Activated naive CD8-positive, alpha-beta T cell (primary cell): ENCODE results near the gene CCDC12.

ENCODE experiments used
- H3K27ac Mint-ChIP-seq: one replicate; pipeline ENCODE4 v1.8.0; 2021; ENCODE audit warnings: mixed read lengths
- H3K27me3 Mint-ChIP-seq: one replicate; pipeline ENCODE4 v1.8.0; 2021; ENCODE audit warnings: mixed read lengths
- H3K36me3 Mint-ChIP-seq: one replicate; pipeline ENCODE4 v1.8.0; 2021; ENCODE audit warnings: mixed read lengths
- H3K4me1 Mint-ChIP-seq: one replicate; pipeline ENCODE4 v1.8.0; 2021; ENCODE audit warnings: low read depth, mixed read lengths
- H3K4me3 Mint-ChIP-seq: one replicate; pipeline ENCODE4 v1.8.0; 2021; ENCODE audit warnings: mild to moderate bottlenecking, mixed read lengths
- H3K9me3 Mint-ChIP-seq: one replicate; pipeline ENCODE4 v1.8.0; 2021; ENCODE audit warnings: low read depth, mixed read lengths

Gene CCDC12

DNA sequence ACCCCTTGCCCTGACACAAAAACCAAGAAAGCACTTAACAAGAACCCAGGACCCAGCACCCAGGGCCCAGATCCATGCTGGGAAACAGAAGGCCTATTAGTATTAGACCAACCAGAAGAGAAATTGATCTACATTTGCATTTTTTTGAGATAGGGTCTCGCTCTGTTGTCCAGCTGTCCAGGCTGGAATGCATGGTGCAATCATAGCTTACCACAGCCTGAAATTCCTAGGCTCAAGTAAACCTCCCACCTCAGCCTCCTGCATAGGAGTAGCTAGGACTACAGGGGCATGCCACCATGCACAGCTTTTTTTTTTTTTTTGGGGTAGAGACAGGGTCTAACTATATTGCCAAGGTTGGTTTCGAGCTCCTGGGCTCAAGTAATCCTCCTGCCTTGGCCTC, 26.4 kb downstream of the CCDC12 start:
- Mint-ChIP-seq H3K36me3 (peaks cover 7% of the 10 kb centered on the region), H3K27ac (peak overlapping the region; percentile 50), H3K4me3 (no peak overlapping the region), H3K9me3 (no peaks in the 10 kb centered on the region), H3K4me1 (peaks cover 88% of the 10 kb centered on the region), H3K27me3 (no peaks in the 10 kb centered on the region)

DNA sequence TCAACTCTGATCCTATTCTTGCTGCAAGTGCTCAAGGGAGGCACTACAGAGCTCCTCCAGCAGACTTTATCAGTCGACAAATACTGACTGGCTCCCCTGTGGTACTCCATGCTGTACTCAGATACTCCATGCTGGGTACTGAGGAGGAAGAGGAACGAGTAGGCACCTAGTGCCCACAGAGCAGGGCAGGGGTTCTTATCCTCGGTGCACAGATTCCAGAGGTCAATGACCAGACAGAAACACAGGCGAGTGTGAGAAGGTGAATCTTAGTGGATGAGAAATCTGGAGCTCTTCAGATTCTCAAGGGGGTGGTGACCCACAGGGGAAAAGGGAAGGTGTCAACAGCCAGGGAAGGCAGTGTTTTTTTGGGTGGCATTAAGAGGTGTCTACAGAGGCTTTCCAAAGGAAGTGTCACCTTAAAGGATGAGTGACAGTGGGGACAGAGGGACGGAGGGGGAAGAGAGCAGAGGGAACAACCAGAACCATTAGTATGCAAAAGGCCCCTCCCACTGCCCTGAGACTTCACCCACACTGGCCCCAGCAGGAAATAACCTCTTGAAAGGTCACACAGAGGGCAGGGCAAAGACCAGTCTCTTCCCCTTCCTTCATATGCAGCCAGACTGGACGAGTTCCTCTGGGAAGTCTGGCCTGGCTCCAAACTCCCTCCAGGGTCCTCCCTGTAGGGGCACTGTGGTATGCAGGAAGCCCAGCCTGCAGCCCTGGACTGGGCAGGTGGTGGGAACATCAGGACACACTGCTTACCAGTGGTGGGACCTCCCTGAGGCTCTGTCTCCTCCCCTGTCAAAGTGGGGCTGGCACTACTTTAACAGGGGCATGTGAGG, 27.5 kb downstream of the CCDC12 start:
- Mint-ChIP-seq H3K4me1 (peaks cover 84% of the 10 kb centered on the region), H3K9me3 (no peaks in the 10 kb centered on the region), H3K4me3 (peak overlapping the region; percentile 80), H3K27ac (peak overlapping the region; percentile 86), H3K36me3 (peaks cover 7% of the 10 kb centered on the region), H3K27me3 (no peaks in the 10 kb centered on the region)

DNA sequence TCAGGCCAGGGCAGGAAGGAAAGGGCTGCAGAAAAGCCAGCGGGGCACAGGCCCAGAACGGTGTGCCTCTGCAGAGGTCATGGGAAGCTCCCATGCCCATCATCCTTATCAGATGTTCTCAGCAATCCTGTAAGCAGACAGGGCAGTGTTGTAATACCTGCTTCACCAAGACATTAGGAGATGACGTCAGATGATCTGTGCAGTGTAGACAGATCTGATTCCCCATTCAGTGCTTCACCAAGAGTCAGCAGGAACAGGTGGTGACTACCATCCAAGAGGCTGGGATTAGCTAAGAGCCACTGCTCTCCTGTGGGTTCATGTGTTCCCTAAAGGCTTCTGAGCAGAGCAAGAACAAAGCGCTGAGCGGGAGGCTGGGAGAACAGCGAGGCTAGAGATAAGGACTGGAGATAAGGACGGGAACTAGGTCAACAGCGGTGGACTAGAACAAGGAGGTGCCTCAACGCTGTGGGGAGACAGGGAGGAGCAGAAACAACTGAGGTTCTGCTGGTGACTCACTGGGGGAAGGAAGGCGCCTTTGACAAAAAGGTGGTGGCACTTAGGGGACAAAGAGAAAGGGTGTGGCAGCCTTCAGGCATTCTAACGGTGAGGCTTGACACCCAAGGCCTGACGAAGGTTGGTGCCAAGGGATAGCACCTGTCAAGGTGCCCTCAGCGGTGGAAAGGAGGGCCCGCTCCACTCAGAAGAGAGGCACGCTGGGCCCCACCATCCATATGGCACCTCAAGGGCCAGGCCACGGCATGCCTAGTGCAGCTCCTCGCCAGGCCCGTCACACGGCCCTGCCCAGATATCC, 28.4 kb downstream of the CCDC12 start:
- H3K27ac Mint-ChIP-seq = peak overlapping the region; percentile 86
- H3K9me3 Mint-ChIP-seq = no peaks in the 10 kb centered on the region
- peaks cover 7% of the 10 kb centered on the region for H3K36me3 Mint-ChIP-seq
- H3K4me3 Mint-ChIP-seq = peak overlapping the region; percentile 80
- H3K27me3 Mint-ChIP-seq = no peaks in the 10 kb centered on the region
- peaks cover 79% of the 10 kb centered on the region for H3K4me1 Mint-ChIP-seq

- H3K4me1 Mint-ChIP-seq = peaks cover 77% of the 10 kb centered on the region
- no peaks in the 10 kb centered on the region for H3K9me3 Mint-ChIP-seq
- peaks cover 7% of the 10 kb centered on the region for H3K36me3 Mint-ChIP-seq
- H3K27me3 Mint-ChIP-seq = no peaks in the 10 kb centered on the region
- peak overlapping the region; percentile 80 for H3K4me3 Mint-ChIP-seq
- peak overlapping the region; percentile 86 for H3K27ac Mint-ChIP-seq
Measured at GRCh38 chr3:46947546-46947901, 29.0 kb downstream of the CCDC12 start.

DNA sequence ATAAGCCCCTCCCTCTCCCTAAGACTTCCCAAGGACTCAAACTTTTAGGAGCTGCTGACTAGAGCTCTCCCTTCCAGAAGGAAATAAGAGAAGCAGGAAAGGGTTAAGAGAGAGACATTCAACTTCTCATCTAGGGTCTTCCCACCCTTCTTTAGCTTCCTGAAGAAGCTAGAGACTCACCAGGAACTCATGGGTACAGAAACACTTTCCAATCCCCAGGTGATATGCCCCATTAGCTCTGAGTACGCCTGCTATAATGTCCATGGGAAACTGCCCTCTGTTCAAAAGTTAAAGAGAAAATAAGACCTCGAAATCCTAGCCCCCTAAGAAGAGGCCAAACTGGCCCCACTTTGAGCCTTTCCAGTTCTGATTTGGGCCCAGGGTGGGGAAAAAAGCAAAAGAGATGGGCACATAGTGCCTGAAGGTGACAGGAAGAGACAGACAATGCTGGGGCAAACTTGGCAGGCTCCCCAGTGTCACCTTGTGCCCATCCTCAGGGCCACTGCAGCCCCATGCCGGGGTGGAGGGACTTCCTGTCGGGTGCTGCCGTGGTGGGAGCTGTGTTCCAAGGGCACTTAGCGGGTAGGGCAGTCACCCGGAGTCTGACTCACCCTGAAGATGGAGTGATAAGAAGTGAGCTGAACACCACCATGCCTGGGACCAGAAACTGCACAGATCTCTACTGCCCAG, 29.5 kb downstream of the CCDC12 start:
- peaks cover 4% of the 10 kb centered on the region for H3K36me3 Mint-ChIP-seq
- H3K9me3 Mint-ChIP-seq = no peaks in the 10 kb centered on the region
- no peaks in the 10 kb centered on the region for H3K27me3 Mint-ChIP-seq
- H3K27ac Mint-ChIP-seq = peak overlapping the region; percentile 86
- peaks cover 74% of the 10 kb centered on the region for H3K4me1 Mint-ChIP-seq
- H3K4me3 Mint-ChIP-seq = peak overlapping the region; percentile 80

- peaks cover 4% of the 10 kb centered on the region for H3K36me3 Mint-ChIP-seq
- H3K4me1 Mint-ChIP-seq = peaks cover 71% of the 10 kb centered on the region
Measured at GRCh38 chr3:46946416-46946815, 30.1 kb downstream of the CCDC12 start.

DNA sequence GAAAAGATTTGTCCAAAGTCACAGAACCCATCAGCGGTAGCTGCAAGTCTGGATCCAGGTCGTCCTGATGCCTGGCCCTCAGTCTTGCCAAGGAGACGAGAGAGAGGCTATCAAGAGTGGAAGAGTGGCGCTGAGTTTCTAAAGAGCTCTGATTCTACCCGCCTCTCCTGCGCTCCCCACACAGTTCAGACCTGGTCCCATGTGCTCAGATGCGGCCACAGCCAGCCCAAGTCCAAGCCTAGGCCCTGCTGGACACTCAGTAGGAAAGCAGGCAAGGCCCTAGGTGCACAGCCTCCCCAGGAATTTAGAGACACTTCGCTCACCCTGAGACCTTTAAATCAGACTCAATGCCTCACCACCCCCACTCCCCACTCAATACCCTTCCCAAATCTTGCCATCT, 32.4 kb downstream of the CCDC12 start:
- H3K36me3 Mint-ChIP-seq = peaks cover 8% of the 10 kb centered on the region
- no peak overlapping the region for H3K4me3 Mint-ChIP-seq
- peaks cover 67% of the 10 kb centered on the region for H3K4me1 Mint-ChIP-seq
- no peaks in the 10 kb centered on the region for H3K9me3 Mint-ChIP-seq
- peak overlapping the region; percentile 41 for H3K27ac Mint-ChIP-seq
- no peaks in the 10 kb centered on the region for H3K27me3 Mint-ChIP-seq

More at GRCh38 chr3:46946416-46946815, 30.1 kb downstream of the CCDC12 start:
- H3K27ac Mint-ChIP-seq = peak overlapping the region; percentile 86
- peak overlapping the region; percentile 46 for H3K4me3 Mint-ChIP-seq
- no peaks in the 10 kb centered on the region for H3K9me3 Mint-ChIP-seq
- H3K27me3 Mint-ChIP-seq = no peaks in the 10 kb centered on the region

GRCh38 chr3:46943237-46944187, 33.0 kb downstream of the CCDC12 start:
- H3K36me3 Mint-ChIP-seq = peaks cover 8% of the 10 kb centered on the region
- H3K9me3 Mint-ChIP-seq = no peaks in the 10 kb centered on the region
- H3K4me3 Mint-ChIP-seq = no peak overlapping the region

GRCh38 chr3:46942481-46943236, 33.9 kb downstream of the CCDC12 start:
- Mint-ChIP-seq H3K4me3 (no peak overlapping the region), H3K27me3 (no peaks in the 10 kb centered on the region), H3K36me3 (peaks cover 8% of the 10 kb centered on the region), H3K4me1 (peaks cover 59% of the 10 kb centered on the region), H3K9me3 (no peaks in the 10 kb centered on the region), H3K27ac (no peak overlapping the region)

More at GRCh38 chr3:46943237-46944187, 33.0 kb downstream of the CCDC12 start:
- Mint-ChIP-seq H3K27ac (no peak overlapping the region), H3K27me3 (no peaks in the 10 kb centered on the region), H3K4me1 (peaks cover 65% of the 10 kb centered on the region)

GRCh38 chr3:46942076-46942475, 34.5 kb downstream of the CCDC12 start:
- Mint-ChIP-seq H3K4me3 (no peak overlapping the region), H3K27me3 (no peaks in the 10 kb centered on the region), H3K36me3 (peaks cover 8% of the 10 kb centered on the region), H3K4me1 (peaks cover 53% of the 10 kb centered on the region), H3K27ac (no peak overlapping the region), H3K9me3 (no peaks in the 10 kb centered on the region)

GRCh38 chr3:46939578-46940445, 36.7 kb downstream of the CCDC12 start:
- peaks cover 44% of the 10 kb centered on the region for H3K4me1 Mint-ChIP-seq
- H3K4me3 Mint-ChIP-seq = no peak overlapping the region

GRCh38 chr3:46938118-46938517, 38.4 kb downstream of the CCDC12 start:
- Mint-ChIP-seq H3K36me3 (peaks cover 4% of the 10 kb centered on the region), H3K4me3 (no peak overlapping the region), H3K9me3 (no peaks in the 10 kb centered on the region), H3K27ac (no peak overlapping the region), H3K4me1 (peaks cover 40% of the 10 kb centered on the region), H3K27me3 (no peaks in the 10 kb centered on the region)

More at GRCh38 chr3:46939578-46940445, 36.7 kb downstream of the CCDC12 start:
- H3K36me3 Mint-ChIP-seq = peaks cover 4% of the 10 kb centered on the region
- peak overlapping the region; percentile 65 for H3K27ac Mint-ChIP-seq
- H3K27me3 Mint-ChIP-seq = no peaks in the 10 kb centered on the region
- no peaks in the 10 kb centered on the region for H3K9me3 Mint-ChIP-seq
